Right ventricle myocardium inferior (tissue), 1 donor: ENCODE measurements around the gene RDH12. TPM values are rescaled to one million over a fixed set of nuclear protein-coding genes. Genes with fewer than 3 reads are reported as not detected.

ENCODE experiments used
- ATAC-seq: fragments of 200-7000 bp; cut with Tn5 transposase; one replicate; pipeline ENCODE4 v1.9.1; 2020; ENCODE audit warnings: mild to moderate bottlenecking, moderate library complexity
- DNase-seq: peaks from one replicate; pipeline ENCODE4 v3.0.0; 2021; ENCODE audit errors: missing footprints
- intact Hi-C: fragments of 100-400 bp; cut with DNase I; formaldehyde crosslinking; loops from one replicate; pipeline ENCODE4 v1.11.0; 2022
- total RNA-seq: library from RNA; stranded (reverse); fragmentation: NEBNext Ultra II Directional; extraction: Animal tissue kit (Norgen Biotek cat#: 25700); gene quantifications from one replicate; pipeline ENCODE4 v1.2.1, GENCODE V29; 2021
- donor health status: DM: no; HTN: yes; CAD: no; lungs with severe emphysema.

RDH12 gene
- total RNA-seq, 1 donor from 2014 or later, result not detected

DNA sequence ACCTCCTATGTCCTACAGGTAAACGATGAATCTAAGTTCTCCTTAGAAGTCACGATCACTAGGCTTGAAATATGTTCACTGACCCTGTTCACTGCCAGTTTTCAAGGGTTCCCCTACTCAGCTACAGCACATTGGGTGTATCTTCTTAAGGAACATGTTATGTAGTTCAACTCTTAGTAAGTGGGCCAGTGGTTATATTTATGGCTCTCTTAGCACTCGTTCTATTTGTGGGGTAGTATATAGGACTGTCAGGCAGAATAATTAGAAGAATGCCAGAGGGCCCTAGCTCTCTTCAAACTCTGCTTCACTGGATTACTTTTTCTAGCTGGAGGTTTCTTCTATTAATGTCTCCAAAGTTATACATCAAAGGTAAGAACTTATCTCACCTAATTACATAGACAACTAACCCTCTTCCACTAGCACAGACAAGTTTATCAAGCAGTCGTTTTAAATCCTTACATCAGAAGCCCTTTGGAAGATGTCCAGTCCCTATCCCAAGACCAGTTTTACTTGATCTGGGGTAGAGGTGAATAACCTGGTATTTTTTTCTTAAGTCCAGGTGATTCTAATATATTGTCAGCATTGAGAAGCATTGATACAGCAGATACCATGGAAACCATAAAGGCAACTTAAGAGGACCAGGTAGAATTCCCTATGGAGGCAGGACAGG, 75.1 kb downstream of the RDH12 start:
- no peak for DNase-seq
- ATAC-seq, result no peak
- intact Hi-C loops, result no loop called here

DNA sequence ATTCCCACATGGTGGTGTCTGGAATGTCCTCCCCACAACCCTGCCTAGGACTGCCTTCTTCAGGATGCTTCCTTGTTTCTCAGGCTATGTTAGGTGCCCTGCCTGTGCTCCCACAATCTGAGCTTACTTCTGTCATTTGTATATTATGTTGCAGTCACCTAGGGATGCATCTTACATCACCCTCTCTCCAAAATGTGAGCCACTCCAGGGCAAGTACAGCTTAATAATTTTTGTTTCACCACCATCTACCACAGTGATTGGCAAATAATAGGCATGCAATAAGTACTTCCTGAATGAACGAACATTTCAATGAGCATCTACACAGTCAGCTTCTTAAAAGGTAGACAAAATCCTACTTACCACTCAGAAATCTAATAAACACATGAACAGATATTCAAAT, 77.1 kb downstream of the RDH12 start:
- no peak for DNase-seq
- no peak for ATAC-seq
- intact Hi-C loops, result no loop called here

DNA sequence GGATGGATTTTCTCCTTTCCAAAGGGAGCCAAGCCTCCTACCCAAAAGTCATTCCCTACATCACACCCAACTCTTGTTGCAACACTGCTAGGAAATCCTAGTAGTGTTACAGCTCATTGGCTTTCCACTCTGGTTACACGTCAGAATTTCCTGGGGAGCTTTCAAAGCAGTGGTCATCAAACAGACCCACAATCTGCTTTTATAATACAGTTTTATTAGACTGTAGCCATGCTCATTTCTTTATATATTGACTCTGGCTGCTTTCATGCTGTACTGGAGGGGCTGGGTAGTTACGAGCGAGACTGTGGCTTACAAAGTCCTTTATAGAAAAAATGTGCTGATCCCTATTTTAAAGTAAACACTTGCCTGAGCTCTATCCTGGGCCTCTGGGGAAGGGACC, 80.4 kb downstream of the RDH12 start:
- no peak for ATAC-seq
- intact Hi-C loops, result no loop called here
- no peak for DNase-seq

Other genes starting within 250 kb of the RDH12 start
- 4.2 TPM for gene TMEM229B, start 213.2 kb upstream of the RDH12 start, total RNA-seq
- gene PLEKHH1, start 168.6 kb upstream of the RDH12 start, total RNA-seq, result 7.3 TPM
- gene PIGH, start 101.6 kb upstream of the RDH12 start, total RNA-seq, result 11.8 TPM
- gene ARG2, start 82.0 kb upstream of the RDH12 start, total RNA-seq, result 1.3 TPM
- 114 TPM for gene VTI1B, start 27.3 kb upstream of the RDH12 start, total RNA-seq
- gene RDH11, start 6.1 kb upstream of the RDH12 start, total RNA-seq, result 14.3 TPM
- 14.1 TPM for gene ZFYVE26, start 114.7 kb downstream of the RDH12 start, total RNA-seq
- 4.1 TPM for gene RAD51B, start 117.9 kb downstream of the RDH12 start, total RNA-seq